Trophoblast cell (in vitro differentiated cells and primary cell): ENCODE data around the gene ZNF75A.
A peak's percentile ranks its signal among the peaks of the same experiment; 100 is the strongest.

Source experiments
- DNase-seq, 2 donors: peaks; one replicate each; pipeline ENCODE4 v3.0.0-alpha.2; 2016
- H2AFZ ChIP-seq: 2 replicates; pipeline ENCODE4 v1.6.1; 2013; ENCODE audit warnings: low read length, moderate library complexity, mild to moderate bottlenecking; ENCODE audit not compliant: insufficient read depth, poor library complexity
- H2AK5ac ChIP-seq: 2 replicates; pipeline ENCODE4 v1.6.1; 2013; ENCODE audit warnings: mild to moderate bottlenecking, low read length
- H2BK120ac ChIP-seq: 2 replicates; pipeline ENCODE4 v1.6.1; 2013; ENCODE audit warnings: low read length, mild to moderate bottlenecking, moderate library complexity; ENCODE audit not compliant: insufficient read depth, poor library complexity
- H2BK12ac ChIP-seq: 2 replicates; pipeline ENCODE4 v1.6.1; 2013; ENCODE audit warnings: mild to moderate bottlenecking, low read length, moderate library complexity
- H2BK5ac ChIP-seq: 2 replicates; pipeline ENCODE4 v1.6.1; 2013; ENCODE audit warnings: low read length, low read depth, moderate library complexity, mild to moderate bottlenecking; ENCODE audit not compliant: poor library complexity
- H3K14ac ChIP-seq: 2 replicates; pipeline ENCODE4 v1.6.1; 2013; ENCODE audit warnings: mild to moderate bottlenecking, low read length
- H3K18ac ChIP-seq: 2 replicates; pipeline ENCODE4 v1.6.1; 2013; ENCODE audit warnings: mild to moderate bottlenecking, low read length
- H3K23ac ChIP-seq: 2 replicates; pipeline ENCODE4 v1.6.1; 2013; ENCODE audit warnings: low read length
- H3K27ac ChIP-seq: 2 replicates; pipeline ENCODE4 v1.5.1; 2013; ENCODE audit warnings: low read depth, mild to moderate bottlenecking, inconsistent platforms, low read length, moderate library complexity
- H3K27me3 ChIP-seq: 2 replicates; pipeline ENCODE4 v1.6.1; 2013; ENCODE audit warnings: inconsistent platforms, mild to moderate bottlenecking, low read length, moderate library complexity; ENCODE audit not compliant: insufficient read depth
- H3K36me3 ChIP-seq, 2 experiments: 1 replicate in 1 of 2; 2 replicates in 1 of 2; pipeline ENCODE4 v1.6.1; 2013; ENCODE audit warnings: low read length in 2 of 2, mild to moderate bottlenecking in 2 of 2, moderate library complexity in 1 of 2; ENCODE audit not compliant: insufficient read depth in 2 of 2, control insufficient read depth in 1 of 2
- H3K4ac ChIP-seq: 2 replicates; pipeline ENCODE4 v1.6.1; 2013; ENCODE audit warnings: low read depth, mild to moderate bottlenecking, low read length, moderate library complexity
- H3K4me1 ChIP-seq, 2 experiments: 1 replicate in 1 of 2; 2 replicates in 1 of 2; pipeline ENCODE4 v1.6.1; 2013; ENCODE audit warnings: low read length in 2 of 2, mild to moderate bottlenecking in 2 of 2, moderate library complexity in 1 of 2; ENCODE audit not compliant: insufficient read depth in 2 of 2, control insufficient read depth in 1 of 2
- H3K4me2 ChIP-seq: 2 replicates; pipeline ENCODE4 v1.6.1; 2013; ENCODE audit warnings: inconsistent platforms, mild to moderate bottlenecking, low read length, moderate library complexity
- H3K4me3 ChIP-seq: 2 replicates; pipeline ENCODE4 v1.5.1; 2013; ENCODE audit warnings: mild to moderate bottlenecking, low read depth, low read length, inconsistent platforms
- H3K79me1 ChIP-seq: one replicate; pipeline ENCODE4 v1.6.1; 2013; ENCODE audit warnings: low read length
- H3K79me2 ChIP-seq: 2 replicates; pipeline ENCODE4 v1.6.1; 2013; ENCODE audit warnings: low read length, mild to moderate bottlenecking; ENCODE audit not compliant: control insufficient read depth, insufficient read depth, poor library complexity
- H3K9ac ChIP-seq: 2 replicates; pipeline ENCODE4 v1.6.1; 2013; ENCODE audit warnings: mild to moderate bottlenecking, low read length
- H3K9me3 ChIP-seq: 2 replicates; pipeline ENCODE4 v1.6.1; 2013; ENCODE audit warnings: low read depth, mild to moderate bottlenecking, control low read depth, inconsistent platforms, low read length; ENCODE audit not compliant: insufficient read depth
- H4K12ac ChIP-seq: 2 replicates; pipeline ENCODE4 v1.6.1; 2013; ENCODE audit warnings: low read depth, mild to moderate bottlenecking, low read length, moderate library complexity
- H4K8ac ChIP-seq: 2 replicates; pipeline ENCODE4 v1.6.1; 2013; ENCODE audit warnings: low read depth, mild to moderate bottlenecking, low read length, moderate library complexity
- H4K91ac ChIP-seq: one replicate; pipeline ENCODE4 v1.6.1; 2013; ENCODE audit warnings: low read depth, mild to moderate bottlenecking, low read length, moderate library complexity
- WGBS: extraction: QIAGEN DNeasy Blood & Tissue Kit; methylation state at CpG from one replicate; pipeline ENCODE4 v1.1.7; 2013; ENCODE audit warnings: missing lambda C conversion rate; ENCODE audit not compliant: insufficient read length, insufficient coverage; ENCODE audit errors: extremely low coverage; 5-methylcytosine and 5-hydroxymethylcytosine counted together

ZNF75A gene

DNA sequence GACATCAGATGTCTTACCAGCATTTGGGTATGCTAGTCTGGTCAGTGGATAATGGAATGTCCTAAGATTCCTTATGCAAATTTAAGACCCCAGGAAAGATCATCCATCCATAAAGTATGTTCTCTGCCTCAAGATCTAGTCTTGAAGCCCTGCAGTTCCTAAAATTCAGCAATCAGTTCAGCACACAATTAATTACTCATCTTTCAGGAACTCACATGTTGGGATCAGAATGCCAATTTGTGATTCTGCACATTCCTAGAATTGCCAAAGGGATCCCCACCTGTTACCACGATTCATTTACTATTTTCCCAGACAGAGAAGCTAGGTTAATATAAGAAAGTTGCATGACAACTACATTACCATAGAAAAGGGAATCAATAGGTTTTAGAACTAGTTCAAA lies 53.6 kb downstream of the ZNF75A start:
- WGBS, result no CpG with 5 or more reads among the region's 1 CpG

DNA sequence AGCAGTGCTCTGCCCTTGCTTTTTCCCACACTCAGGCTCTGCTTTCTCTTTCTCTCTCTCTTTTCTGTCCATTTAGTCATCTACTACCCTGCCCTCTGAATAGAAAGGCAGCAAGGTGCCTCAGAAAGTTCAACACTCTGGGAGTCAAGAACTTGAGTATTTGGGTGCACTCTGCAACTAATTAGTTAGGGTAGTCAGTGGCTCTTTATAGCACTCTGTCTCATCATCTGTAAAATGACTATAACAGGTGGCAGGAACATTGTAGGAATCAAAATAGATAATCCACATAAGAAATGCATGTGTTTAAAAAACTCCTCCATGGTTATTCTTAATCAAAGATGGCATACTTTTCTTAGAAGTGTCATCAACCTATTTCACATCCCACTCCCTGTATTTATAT lies 57.6 kb downstream of the ZNF75A start:
- H3K79me1 ChIP-seq, result no peaks in the 10 kb centered on the region
- H3K4me1 ChIP-seq, result no peaks in the 10 kb centered on the region
- H3K27me3 ChIP-seq, result no peaks in the 10 kb centered on the region
- no peak overlapping the region for H2AK5ac ChIP-seq
- no peak for DNase-seq
- H3K79me2 ChIP-seq, result no peaks in the 10 kb centered on the region
- no peak overlapping the region for H3K9ac ChIP-seq
- H3K36me3 ChIP-seq, result no peaks in the 10 kb centered on the region
- H4K8ac ChIP-seq, result no peak overlapping the region
- H3K23ac ChIP-seq, result no peak overlapping the region
- H3K27ac ChIP-seq, result no peak overlapping the region
- no peak overlapping the region for H3K4me2 ChIP-seq
- no peak overlapping the region for H2BK5ac ChIP-seq
- no peak overlapping the region for H2AFZ ChIP-seq
- H3K9me3 ChIP-seq, result peaks cover 12% of the 10 kb centered on the region
- H2BK120ac ChIP-seq, result no peak overlapping the region
- no peak overlapping the region for H3K14ac ChIP-seq
- no peak overlapping the region for H4K12ac ChIP-seq
- no peak overlapping the region for H3K4me3 ChIP-seq
- H4K91ac ChIP-seq, result no peak overlapping the region
- H2BK12ac ChIP-seq, result no peak overlapping the region
- H3K18ac ChIP-seq, result no peak overlapping the region
- no peak overlapping the region for H3K4ac ChIP-seq

More for the DNA sequence above, 53.6 kb downstream of the ZNF75A start:
- H3K9me3 ChIP-seq, result peaks cover 12% of the 10 kb centered on the region
- no peak overlapping the region for H2AFZ ChIP-seq
- H3K79me2 ChIP-seq, result no peaks in the 10 kb centered on the region
- no peak overlapping the region for H3K4me3 ChIP-seq
- H4K8ac ChIP-seq, result no peak overlapping the region
- no peak overlapping the region for H2BK120ac ChIP-seq
- no peaks in the 10 kb centered on the region for H3K4me1 ChIP-seq
- DNase-seq, result no peak
- no peak overlapping the region for H2AK5ac ChIP-seq
- no peak overlapping the region for H3K23ac ChIP-seq
- H3K27ac ChIP-seq, result no peak overlapping the region
- H4K91ac ChIP-seq, result no peak overlapping the region
- H2BK12ac ChIP-seq, result no peak overlapping the region
- no peak overlapping the region for H2BK5ac ChIP-seq
- no peak overlapping the region for H4K12ac ChIP-seq
- no peak overlapping the region for H3K14ac ChIP-seq
- no peak overlapping the region for H3K4me2 ChIP-seq
- H3K9ac ChIP-seq, result no peak overlapping the region
- no peak overlapping the region for H3K18ac ChIP-seq
- no peaks in the 10 kb centered on the region for H3K36me3 ChIP-seq
- H3K27me3 ChIP-seq, result no peaks in the 10 kb centered on the region
- H3K4ac ChIP-seq, result no peak overlapping the region
- H3K79me1 ChIP-seq, result no peaks in the 10 kb centered on the region

DNA sequence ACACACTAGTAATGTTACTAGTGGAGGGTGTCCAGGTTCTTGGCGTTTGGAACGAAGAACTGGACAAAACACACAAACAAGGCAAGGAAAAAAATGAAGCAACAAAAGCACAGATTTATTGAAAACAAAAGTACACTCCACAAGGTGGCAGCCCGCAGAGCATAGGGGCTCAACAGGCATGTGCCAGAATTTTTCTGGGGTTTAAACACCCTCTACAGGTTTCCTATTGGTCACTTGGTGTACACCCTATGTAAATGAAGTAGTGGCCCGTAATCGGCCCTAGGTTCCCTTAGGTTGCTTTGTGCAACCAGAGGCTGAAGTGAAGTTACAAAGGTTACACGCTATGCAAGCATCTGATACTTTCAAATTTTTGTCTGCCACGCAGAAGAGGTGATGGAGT lies 58.5 kb downstream of the ZNF75A start:
- Histone ChIP-seq H3K79me1 (no peaks in the 10 kb centered on the region), H2BK5ac (no peak overlapping the region), H3K23ac (no peak overlapping the region), H2AK5ac (no peak overlapping the region), H2BK120ac (no peak overlapping the region), H3K9me3 (peaks cover 12% of the 10 kb centered on the region), H3K4ac (no peak overlapping the region), H3K36me3 (no peaks in the 10 kb centered on the region), H3K9ac (no peak overlapping the region), H4K12ac (no peak overlapping the region), H4K91ac (no peak overlapping the region), H3K18ac (no peak overlapping the region), H2BK12ac (no peak overlapping the region), H2AFZ (no peak overlapping the region), H3K27me3 (no peaks in the 10 kb centered on the region), H3K14ac (no peak overlapping the region), H3K4me2 (no peak overlapping the region), H4K8ac (no peak overlapping the region), H3K4me1 (no peaks in the 10 kb centered on the region), H3K4me3 (no peak overlapping the region), H3K27ac (no peak overlapping the region), H3K79me2 (no peaks in the 10 kb centered on the region)
- no CpG with 5 or more reads among the region's 7 CpGs for WGBS
- DNase-seq, result no peak

DNA sequence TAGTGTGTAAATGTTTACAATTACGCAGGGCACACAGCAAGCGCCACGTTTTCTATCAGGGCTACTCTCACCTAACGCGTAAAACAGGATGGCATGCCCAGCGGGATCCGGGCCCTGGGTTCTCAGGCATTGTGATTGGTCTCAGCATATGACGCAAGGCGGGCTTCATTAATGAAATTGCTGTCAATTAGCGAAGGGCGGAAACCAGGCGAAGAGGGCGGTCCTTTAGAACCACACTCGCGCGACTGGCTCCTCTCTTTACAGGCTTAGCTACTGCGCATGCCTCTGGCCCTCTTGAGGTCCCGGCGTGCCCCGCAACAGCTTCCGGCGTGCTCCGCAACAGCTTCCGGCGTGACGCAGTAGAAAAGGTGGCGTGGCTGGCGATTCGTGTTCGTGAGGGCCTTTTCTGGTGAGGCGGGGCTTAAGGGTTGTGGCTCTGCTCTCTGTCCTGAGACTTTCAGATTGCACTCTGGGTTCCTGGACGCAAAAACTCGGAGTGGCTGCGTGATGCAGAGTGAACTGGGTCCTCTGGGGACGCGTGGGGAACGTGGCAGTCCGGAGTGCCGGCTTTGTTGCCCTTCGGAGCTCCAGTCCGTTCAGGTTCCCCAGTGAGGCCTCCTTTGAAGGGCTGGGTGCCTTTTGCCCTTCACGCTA lies 59.6 kb downstream of the ZNF75A start:
- H3K4me2 ChIP-seq, result no peak overlapping the region
- no peak overlapping the region for H4K91ac ChIP-seq
- no peaks in the 10 kb centered on the region for H3K27me3 ChIP-seq
- no peak overlapping the region for H2BK5ac ChIP-seq
- no peak overlapping the region for H3K14ac ChIP-seq
- DNase-seq, result peak; percentile 80 to 86
- H3K9me3 ChIP-seq, result peaks cover 15% of the 10 kb centered on the region
- no peak overlapping the region for H3K9ac ChIP-seq
- no peak overlapping the region for H4K12ac ChIP-seq
- H3K79me2 ChIP-seq, result no peaks in the 10 kb centered on the region
- H3K36me3 ChIP-seq, result no peaks in the 10 kb centered on the region
- H3K4me1 ChIP-seq, result no peaks in the 10 kb centered on the region
- no peak overlapping the region for H2BK120ac ChIP-seq
- H2AFZ ChIP-seq, result no peak overlapping the region
- H3K27ac ChIP-seq, result no peak overlapping the region
- no CpG with 5 or more reads among the region's 42 CpGs for WGBS
- no peak overlapping the region for H3K4ac ChIP-seq
- H3K18ac ChIP-seq, result no peak overlapping the region
- no peak overlapping the region for H3K23ac ChIP-seq
- H2AK5ac ChIP-seq, result no peak overlapping the region
- H3K79me1 ChIP-seq, result no peaks in the 10 kb centered on the region
- no peak overlapping the region for H3K4me3 ChIP-seq
- H2BK12ac ChIP-seq, result no peak overlapping the region
- H4K8ac ChIP-seq, result no peak overlapping the region
